Astrocyte (in vitro differentiated cells and primary cell): ENCODE results near the gene EXOC4.

Experiments used
- CTCF ChIP-seq: IDR thresholded peaks from 2 replicates; pipeline ENCODE4 v1.5.1; 2011; ENCODE audit warnings: low read depth, mild to moderate bottlenecking, inconsistent platforms, low read length, moderate library complexity; ENCODE audit not compliant: insufficient read depth
- EZH2 ChIP-seq: IDR thresholded peaks from 2 replicates; pipeline ENCODE4 v1.6.1; 2012; ENCODE audit warnings: mild to moderate bottlenecking, low read length, inconsistent platforms; ENCODE audit not compliant: insufficient read depth

GRCh38 chr7:133275008-133275407, 22.1 kb downstream of the EXOC4 start:
- TF ChIP-seq CTCF (no peak), EZH2 (no peak)
